ENCODE results near the gene RNF8. TPM values are rescaled to one million over a fixed set of nuclear protein-coding genes. Genes with fewer than 3 reads are reported as not detected.

Gene RNF8
- total and polyA plus RNA-seq, 2 of the 4 experiments (the other 2 are of a cell fraction): 16.5 to 17.9 TPM

GRCh38 chr6:37426058-37426944, 72.5 kb downstream of the RNF8 start:
- DNase-seq (no peak), ATAC-seq (ENCODE audit: low read depth) (no peak)
- no peak overlapping the region for H3K18ac ChIP-seq (ENCODE audit: low read depth, low read length)
- no peaks in the 10 kb centered on the region for H3K36me3 ChIP-seq (ENCODE audit: control insufficient read depth, insufficient read depth, low read length)
- in situ Hi-C loops (cut with MboI; ENCODE audit: low sequenced_read_pairs): no loop called here
- H4K5ac ChIP-seq (ENCODE audit: low read depth, low read length): no peak overlapping the region
- no peak overlapping the region for H4K8ac ChIP-seq (ENCODE audit: low read depth in 2 of 2, low read length in 2 of 2)
- CTCF ChIA-PET: interaction anchor here (1.2 kb wide), 1 partner anchor 101 kb away, joined by 3 read pairs; no protein-coding TSS in a partner anchor
- no peak overlapping the region for H3K4me3 ChIP-seq (ENCODE audit: insufficient read depth, low read depth, low read length)
- no peak overlapping the region for H2AK5ac ChIP-seq (ENCODE audit: low read depth, low read length)
- no peaks in the 10 kb centered on the region for H3K4me1 ChIP-seq (ENCODE audit: control insufficient read depth, insufficient read depth, low read length)
- H4K20me1 ChIP-seq (ENCODE audit: insufficient read depth, low read length): no peaks in the 10 kb centered on the region
- no peak overlapping the region for H3K4me2 ChIP-seq (ENCODE audit: low read depth, low read length)
- POLR2A ChIA-PET (ENCODE audit: unreplicated experiment): no interaction called here
- no peak overlapping the region for H2BK20ac ChIP-seq (ENCODE audit: low read depth, low read length)
- no peak for TF ChIP-seq MAZ (IDR thresholded peaks at IDR 0.05; ENCODE audit: borderline replicate concordance, low read depth, low read length)
- no peak for TF ChIP-seq CEBPB (IDR thresholded peaks at IDR 0.05; ENCODE audit: low read depth, low read length)
- no peak for TF ChIP-seq RAD21 (IDR thresholded peaks at IDR 0.05; ENCODE audit: low read length)
- no peak for TF ChIP-seq CTCF (conservative IDR thresholded peaks at IDR 0.05; ENCODE audit: low read depth, low read length)
- no peak for TF ChIP-seq BHLHE40 (IDR thresholded peaks at IDR 0.05; ENCODE audit: low read depth, low read length)
- TF ChIP-seq POLR2A (IDR thresholded peaks at IDR 0.05; ENCODE audit: low read depth, low read length): no peak
- TF ChIP-seq USF2 (IDR thresholded peaks at IDR 0.05; ENCODE audit: low read depth, low read length): no peak
- no peak for TF ChIP-seq SMC3 (IDR thresholded peaks at IDR 0.05; ENCODE audit: low read depth, low read length)
- TF ChIP-seq CHD1 (IDR thresholded peaks at IDR 0.05; ENCODE audit: low read depth, low read length): no peak
- no peak for TF ChIP-seq MAFK (IDR thresholded peaks at IDR 0.05; ENCODE audit: low read depth, low read length)
- TF ChIP-seq MXI1 (IDR thresholded peaks at IDR 0.05; ENCODE audit: borderline replicate concordance, low read depth, low read length): no peak
- TF ChIP-seq RFX5 (IDR thresholded peaks at IDR 0.05; ENCODE audit: low read depth, low read length): no peak
- TF ChIP-seq ELK1 (IDR thresholded peaks at IDR 0.05; ENCODE audit: borderline replicate concordance, low read depth, low read length): no peak
- H3K9me3 ChIP-seq (ENCODE audit: control insufficient read depth, insufficient read depth, low read length): peaks cover 8% of the 10 kb centered on the region
- H2AK9ac ChIP-seq (replicated peaks; ENCODE audit: low read depth, low read length, poor library complexity): no peak overlapping the region
- no peaks in the 10 kb centered on the region for H3K9me1 ChIP-seq (ENCODE audit: insufficient read depth, low read length)
- no peak overlapping the region for H3K9ac ChIP-seq (ENCODE audit: low read depth, low read length)
- H3K14ac ChIP-seq (replicated peaks; ENCODE audit: low read depth, low read length): no peak overlapping the region
- no peak overlapping the region for H2BK120ac ChIP-seq (ENCODE audit: low read depth, low read length)
- H2BK15ac ChIP-seq (ENCODE audit: low read depth, low read length): no peak overlapping the region
- H3K23ac ChIP-seq (ENCODE audit: low read depth, low read length): no peak overlapping the region
- no peak overlapping the region for H3K4ac ChIP-seq (ENCODE audit: low read depth, low read length)
- intact Hi-C loops (cut with micrococcal nuclease): no loop called here
- H2BK5ac ChIP-seq (ENCODE audit: low read depth, low read length, poor library complexity, severe bottlenecking): no peak overlapping the region
- H4K91ac ChIP-seq (ENCODE audit: insufficient read depth, low read depth, low read length): no peak overlapping the region
- BruUV-seq (replicated peaks): no TSS peak
- no CpG with 5 or more reads among the region's 4 CpGs for WGBS, 2 experiments (ENCODE audit: extremely low coverage in 2 of 2, insufficient read length in 1 of 2)
- H3K79me1 ChIP-seq (ENCODE audit: low read depth in 1 of 2, low read length in 2 of 2): no peaks in the 10 kb centered on the region
- dilution Hi-C loops (cut with HindIII; ENCODE audit: low sequenced_read_pairs, unreplicated experiment): no loop called here
- no peak overlapping the region for H2AFZ ChIP-seq (replicated peaks; ENCODE audit: low read length, poor library complexity)
- no peak overlapping the region for H3K56ac ChIP-seq (ENCODE audit: extremely low read depth, insufficient read depth, low read length)
- H3K27ac ChIP-seq (ENCODE audit: insufficient read depth, low read length): no peak overlapping the region
- peaks cover 7% of the 10 kb centered on the region for H3K27me3 ChIP-seq (ENCODE audit: control insufficient read depth, insufficient read depth, low read length)

All from IMR-90 (cell line).